Astrocyte (in vitro differentiated cells and primary cell): Measurements from ENCODE around the gene TTLL9. TPM values are rescaled to one million over a fixed set of nuclear protein-coding genes. Genes with fewer than 3 reads are reported as not detected.

ENCODE experiments used
- DNase-seq: peaks from one replicate; pipeline ENCODE4 v3.0.0-alpha.2; 2010; ENCODE audit warnings: low read depth
- FAIRE-seq: peaks from 2 replicates; lab custom pipeline; 2011; peaks lifted over from hg19 to GRCh38; lab: Jason Lieb, UNC
- H2AFZ ChIP-seq: 2 replicates; pipeline ENCODE4 v1.6.0; 2012; ENCODE audit warnings: low read depth, low read length, inconsistent platforms
- H3K27ac ChIP-seq: 2 replicates; pipeline ENCODE4 v1.5.1; 2011; ENCODE audit warnings: low read depth, low read length, inconsistent platforms
- H3K27me3 ChIP-seq: 2 replicates; pipeline ENCODE4 v1.6.0; 2011; ENCODE audit warnings: low read length, inconsistent platforms; ENCODE audit not compliant: insufficient read depth
- H3K36me3 ChIP-seq: 2 replicates; pipeline ENCODE4 v1.5.1; 2011; ENCODE audit warnings: low read length, inconsistent platforms; ENCODE audit not compliant: insufficient read depth
- H3K4me1 ChIP-seq: 2 replicates; pipeline ENCODE4 v1.5.1; 2011; ENCODE audit warnings: low read length, inconsistent platforms; ENCODE audit not compliant: insufficient read depth
- H3K4me2 ChIP-seq: 2 replicates; pipeline ENCODE4 v1.6.0; 2012; ENCODE audit warnings: low read length, inconsistent platforms
- H3K4me3 ChIP-seq: 2 replicates; pipeline ENCODE4 v1.5.1; 2011; ENCODE audit warnings: low read depth, mild to moderate bottlenecking, low read length, inconsistent platforms; ENCODE audit not compliant: insufficient read depth
- H3K79me2 ChIP-seq: 2 replicates; pipeline ENCODE4 v1.6.0; 2012; ENCODE audit warnings: mild to moderate bottlenecking, low read length, inconsistent platforms; ENCODE audit not compliant: insufficient read depth
- H3K9ac ChIP-seq: 2 replicates; pipeline ENCODE4 v1.6.0; 2012; ENCODE audit warnings: mild to moderate bottlenecking, low read length, inconsistent platforms
- H3K9me3 ChIP-seq: 2 replicates; pipeline ENCODE4 v1.5.1; 2012; ENCODE audit warnings: low read depth, mild to moderate bottlenecking, low read length, inconsistent platforms; ENCODE audit not compliant: insufficient read depth
- H4K20me1 ChIP-seq: 2 replicates; pipeline ENCODE4 v1.6.0; 2012; ENCODE audit warnings: low read length, inconsistent platforms; ENCODE audit not compliant: insufficient read depth
- H3K27ac Mint-ChIP-seq: one replicate; pipeline ENCODE4 v1.8.0; 2021; ENCODE audit warnings: mild to moderate bottlenecking, mixed read lengths; ENCODE audit not compliant: unreplicated experiment
- H3K27me3 Mint-ChIP-seq: one replicate; pipeline ENCODE4 v1.8.0; 2021; ENCODE audit warnings: low read depth, mixed read lengths; ENCODE audit not compliant: unreplicated experiment
- H3K36me3 Mint-ChIP-seq: one replicate; pipeline ENCODE4 v1.8.0; 2021; ENCODE audit warnings: low read depth, mixed read lengths; ENCODE audit not compliant: unreplicated experiment
- H3K4me1 Mint-ChIP-seq: one replicate; pipeline ENCODE4 v1.8.0; 2021; ENCODE audit warnings: low read depth, mixed read lengths; ENCODE audit not compliant: unreplicated experiment
- H3K4me3 Mint-ChIP-seq: one replicate; pipeline ENCODE4 v1.8.0; 2021; ENCODE audit warnings: mild to moderate bottlenecking, moderate library complexity, mixed read lengths; ENCODE audit not compliant: unreplicated experiment
- H3K9me3 Mint-ChIP-seq: one replicate; pipeline ENCODE4 v1.8.0; 2021; ENCODE audit warnings: mild to moderate bottlenecking, mixed read lengths; ENCODE audit not compliant: unreplicated experiment
- EZH2 ChIP-seq: IDR thresholded peaks from 2 replicates; pipeline ENCODE4 v1.6.1; 2012; ENCODE audit warnings: mild to moderate bottlenecking, low read length, inconsistent platforms; ENCODE audit not compliant: insufficient read depth
- total RNA-seq: library from RNA; stranded (reverse); gene quantifications from 2 replicates; pipeline ENCODE4 v1.2.1, GENCODE V29; 2021
- TF ChIP-seq, protein P1 (sequence below): IDR thresholded peaks from 2 replicates; pipeline ENCODE4 v1.5.1; 2011; ENCODE audit warnings: low read depth, mild to moderate bottlenecking, inconsistent platforms, low read length, moderate library complexity; ENCODE audit not compliant: insufficient read depth

Gene TTLL9
- total RNA-seq, 1 donor from 2014 or later: 0.41 TPM

DNA sequence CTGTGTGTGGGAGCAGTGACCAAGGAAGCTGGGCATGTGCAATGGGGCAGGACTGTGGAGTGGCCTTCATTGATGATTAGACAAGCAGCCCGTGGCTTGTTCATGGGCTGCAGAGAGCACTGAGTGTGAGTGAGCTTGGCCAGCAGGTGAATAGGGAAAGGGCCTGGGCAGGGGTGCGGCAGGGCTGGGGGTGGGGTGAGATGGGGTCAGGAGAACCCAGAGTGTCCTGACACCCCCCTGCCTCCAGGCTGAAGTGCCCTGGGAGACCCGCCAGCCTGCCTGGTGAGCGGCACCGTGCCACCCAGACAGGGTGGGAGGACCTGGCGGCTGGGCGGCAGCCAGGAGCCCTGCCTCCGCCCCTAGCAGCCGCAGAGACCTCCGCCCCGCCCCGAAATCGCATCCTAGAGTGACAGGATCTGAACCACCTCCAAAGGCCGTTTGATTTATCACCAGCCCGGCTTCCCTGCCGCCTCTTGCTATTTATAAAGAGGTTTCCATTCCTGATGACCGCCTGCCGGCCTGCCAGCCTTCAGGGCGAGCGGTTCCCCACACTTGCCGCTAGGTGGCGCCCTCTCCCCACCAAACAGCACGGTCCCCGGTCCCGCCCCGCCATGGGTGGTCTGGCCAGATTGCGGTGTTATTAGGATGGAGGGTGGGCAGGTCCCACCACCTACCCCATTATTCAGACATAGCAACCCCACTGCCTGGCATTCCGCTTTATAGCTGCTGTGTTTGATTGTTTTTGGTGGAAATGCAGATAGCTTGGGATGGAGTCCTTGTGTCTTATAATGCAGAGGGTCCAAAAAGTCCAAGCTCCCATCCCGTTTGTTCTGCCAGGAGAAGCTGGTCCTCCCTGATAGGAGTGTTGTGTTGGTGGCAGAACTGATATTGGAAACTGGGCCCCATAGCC lies 47.8 kb upstream of the TTLL9 start:
- Histone ChIP-seq H3K9me3 (no peaks in the 10 kb centered on the region), H3K36me3 (no peaks in the 10 kb centered on the region), H3K79me2 (no peaks in the 10 kb centered on the region), H4K20me1 (no peaks in the 10 kb centered on the region), H3K9ac (peak overlapping the region; percentile 43), H2AFZ (peak overlapping the region; percentile 62), H3K4me2 (peak overlapping the region; percentile 72), H3K4me1 (peaks cover 26% of the 10 kb centered on the region), H3K27ac (no peak overlapping the region), H3K27me3 (peaks cover 2% of the 10 kb centered on the region), H3K4me3 (no peak overlapping the region)
- no peaks in the 10 kb centered on the region for H3K36me3 Mint-ChIP-seq
- H3K4me1 Mint-ChIP-seq: peaks cover 10% of the 10 kb centered on the region
- no peak overlapping the region for H3K27ac Mint-ChIP-seq
- DNase-seq (peak; percentile 49), FAIRE-seq (no peak)
- peak; percentile 39 for TF ChIP-seq EZH2
- TF ChIP-seq, protein P1, sequence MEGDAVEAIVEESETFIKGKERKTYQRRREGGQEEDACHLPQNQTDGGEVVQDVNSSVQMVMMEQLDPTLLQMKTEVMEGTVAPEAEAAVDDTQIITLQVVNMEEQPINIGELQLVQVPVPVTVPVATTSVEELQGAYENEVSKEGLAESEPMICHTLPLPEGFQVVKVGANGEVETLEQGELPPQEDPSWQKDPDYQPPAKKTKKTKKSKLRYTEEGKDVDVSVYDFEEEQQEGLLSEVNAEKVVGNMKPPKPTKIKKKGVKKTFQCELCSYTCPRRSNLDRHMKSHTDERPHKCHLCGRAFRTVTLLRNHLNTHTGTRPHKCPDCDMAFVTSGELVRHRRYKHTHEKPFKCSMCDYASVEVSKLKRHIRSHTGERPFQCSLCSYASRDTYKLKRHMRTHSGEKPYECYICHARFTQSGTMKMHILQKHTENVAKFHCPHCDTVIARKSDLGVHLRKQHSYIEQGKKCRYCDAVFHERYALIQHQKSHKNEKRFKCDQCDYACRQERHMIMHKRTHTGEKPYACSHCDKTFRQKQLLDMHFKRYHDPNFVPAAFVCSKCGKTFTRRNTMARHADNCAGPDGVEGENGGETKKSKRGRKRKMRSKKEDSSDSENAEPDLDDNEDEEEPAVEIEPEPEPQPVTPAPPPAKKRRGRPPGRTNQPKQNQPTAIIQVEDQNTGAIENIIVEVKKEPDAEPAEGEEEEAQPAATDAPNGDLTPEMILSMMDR: peak; percentile 78
- H3K27me3 Mint-ChIP-seq: peaks cover 26% of the 10 kb centered on the region
- no peak overlapping the region for H3K4me3 Mint-ChIP-seq
- no peaks in the 10 kb centered on the region for H3K9me3 Mint-ChIP-seq

DNA sequence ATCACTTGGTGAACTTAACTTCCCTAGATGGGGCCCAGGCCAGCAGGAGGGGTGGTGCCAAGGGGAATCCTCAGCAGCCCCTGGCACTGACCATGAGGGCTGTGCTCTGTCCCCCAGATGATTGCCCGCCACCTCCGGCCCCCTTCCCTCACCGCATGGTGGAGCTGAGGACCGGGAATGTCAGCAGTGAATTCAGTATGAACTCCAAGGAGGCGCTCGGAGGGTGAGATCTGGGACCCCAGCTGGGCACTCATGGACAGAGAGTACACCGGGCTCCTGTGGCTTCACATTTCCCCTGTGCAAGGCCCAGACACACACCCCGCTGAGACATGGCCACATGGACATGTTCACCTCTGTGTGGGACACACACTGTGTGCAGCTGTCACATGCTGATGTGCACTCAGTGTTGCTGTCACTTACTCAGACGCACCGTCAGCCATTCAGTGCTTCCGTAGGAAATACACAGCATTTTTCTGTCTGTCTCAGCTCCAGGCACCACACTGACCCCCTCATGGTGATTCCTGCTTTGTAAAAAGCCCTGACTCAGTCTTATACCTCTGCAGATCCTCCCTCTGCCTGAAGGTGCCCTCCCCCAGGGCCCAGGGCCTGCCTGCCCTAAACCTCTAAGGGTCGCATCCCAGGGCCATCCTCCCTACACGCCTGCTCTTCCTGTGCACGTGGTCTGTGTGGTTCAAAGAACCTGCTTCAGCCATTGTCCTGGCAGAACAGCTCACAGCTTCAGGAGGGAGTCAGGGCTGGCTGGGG lies 46.9 kb upstream of the TTLL9 start:
- H3K36me3 Mint-ChIP-seq: peaks cover under 1% of the 10 kb centered on the region
- no peak for TF ChIP-seq EZH2
- TF ChIP-seq, protein P1: no peak
- no peak overlapping the region for H3K4me3 Mint-ChIP-seq
- H3K9me3 Mint-ChIP-seq: no peaks in the 10 kb centered on the region
- Histone ChIP-seq H3K4me2 (peak overlapping the region; percentile 72), H3K4me1 (peaks cover 26% of the 10 kb centered on the region), H3K79me2 (no peaks in the 10 kb centered on the region), H2AFZ (peak overlapping the region; percentile 62), H4K20me1 (no peaks in the 10 kb centered on the region), H3K4me3 (no peak overlapping the region), H3K27me3 (peaks cover 2% of the 10 kb centered on the region), H3K36me3 (no peaks in the 10 kb centered on the region), H3K9ac (peak overlapping the region; percentile 43), H3K9me3 (no peaks in the 10 kb centered on the region), H3K27ac (no peak overlapping the region)
- DNase-seq (no peak), FAIRE-seq (no peak)
- peak overlapping the region; percentile 67 for H3K27ac Mint-ChIP-seq
- peaks cover 10% of the 10 kb centered on the region for H3K4me1 Mint-ChIP-seq
- peaks cover 26% of the 10 kb centered on the region for H3K27me3 Mint-ChIP-seq
